Daoy (cell line): ENCODE results near the gene FRMPD4. TPM values are rescaled to one million over a fixed set of nuclear protein-coding genes. Genes with fewer than 3 reads are reported as not detected.

ENCODE experiments used
- DNase-seq: peaks from one replicate; pipeline ENCODE4 v3.0.0-alpha.2; 2015; ENCODE audit warnings: low read depth
- total RNA-seq: library from RNA; depleted of rRNA; stranded (reverse); fragments of >200 nt; shearing (Covaris generic); gene quantifications from 2 replicates; pipeline ENCODE4 v1.2.3, GENCODE V29; 2014

FRMPD4 gene
- total RNA-seq, 1 experiment from 2014 or later, result not detected

DNA sequence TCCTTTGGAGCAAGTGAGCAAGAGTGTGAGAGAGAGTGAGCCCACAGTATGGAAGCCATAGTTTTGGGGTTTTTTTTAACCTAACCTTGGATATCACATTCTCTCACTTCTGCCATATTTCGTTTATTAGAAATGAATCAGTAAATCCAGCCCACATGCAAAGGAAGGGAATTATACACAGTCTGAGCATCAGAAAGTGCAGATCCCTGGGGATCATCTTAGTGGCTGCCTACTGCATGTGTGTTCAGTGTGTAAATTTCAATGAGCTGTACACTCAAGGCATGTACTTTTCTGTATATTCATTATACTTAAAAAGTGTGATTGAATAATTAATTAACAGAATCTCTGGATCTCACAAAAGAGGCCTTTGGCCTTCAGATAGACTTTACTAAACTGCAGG is 519.2 kb downstream of the FRMPD4 start:
- DNase-seq, result no peak

DNA sequence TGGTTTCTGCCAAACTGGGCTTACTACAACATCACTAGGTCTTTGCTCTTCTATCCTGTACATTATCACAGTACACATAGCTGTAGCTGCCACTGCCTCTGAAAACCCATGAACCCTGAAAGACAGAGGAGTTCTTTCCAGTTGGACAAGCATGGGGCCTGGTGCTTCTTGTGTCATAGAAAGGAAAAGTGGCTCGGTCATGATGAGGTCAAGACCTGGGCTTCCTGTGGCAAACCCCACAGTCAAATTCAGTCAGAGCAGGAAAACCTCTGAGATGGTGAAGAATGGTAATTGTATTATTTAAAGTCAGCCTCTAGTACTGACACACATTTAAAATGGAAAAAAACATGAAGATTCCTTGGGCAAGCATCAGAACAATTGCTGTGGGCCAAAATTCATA is 519.6 kb downstream of the FRMPD4 start:
- DNase-seq, result no peak

DNA sequence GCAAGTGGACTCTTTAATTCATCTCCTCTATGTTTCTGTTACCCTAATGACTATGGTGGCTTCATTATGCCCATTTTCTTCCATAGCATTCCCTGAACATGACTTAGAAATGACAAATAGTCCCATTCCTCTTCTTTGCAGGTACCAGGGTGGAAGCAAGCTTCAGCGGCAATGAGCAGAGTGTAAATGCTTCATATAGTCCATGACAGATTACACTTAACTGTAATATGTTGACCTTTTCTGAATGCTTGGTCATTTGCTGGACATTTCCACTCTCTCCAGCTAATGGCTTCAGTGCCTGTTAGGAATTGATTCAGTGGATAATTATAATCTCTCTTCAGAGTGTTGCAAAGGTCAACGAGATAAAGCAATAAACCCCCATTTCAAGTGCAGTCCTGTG is 523.2 kb downstream of the FRMPD4 start:
- no peak for DNase-seq

DNA sequence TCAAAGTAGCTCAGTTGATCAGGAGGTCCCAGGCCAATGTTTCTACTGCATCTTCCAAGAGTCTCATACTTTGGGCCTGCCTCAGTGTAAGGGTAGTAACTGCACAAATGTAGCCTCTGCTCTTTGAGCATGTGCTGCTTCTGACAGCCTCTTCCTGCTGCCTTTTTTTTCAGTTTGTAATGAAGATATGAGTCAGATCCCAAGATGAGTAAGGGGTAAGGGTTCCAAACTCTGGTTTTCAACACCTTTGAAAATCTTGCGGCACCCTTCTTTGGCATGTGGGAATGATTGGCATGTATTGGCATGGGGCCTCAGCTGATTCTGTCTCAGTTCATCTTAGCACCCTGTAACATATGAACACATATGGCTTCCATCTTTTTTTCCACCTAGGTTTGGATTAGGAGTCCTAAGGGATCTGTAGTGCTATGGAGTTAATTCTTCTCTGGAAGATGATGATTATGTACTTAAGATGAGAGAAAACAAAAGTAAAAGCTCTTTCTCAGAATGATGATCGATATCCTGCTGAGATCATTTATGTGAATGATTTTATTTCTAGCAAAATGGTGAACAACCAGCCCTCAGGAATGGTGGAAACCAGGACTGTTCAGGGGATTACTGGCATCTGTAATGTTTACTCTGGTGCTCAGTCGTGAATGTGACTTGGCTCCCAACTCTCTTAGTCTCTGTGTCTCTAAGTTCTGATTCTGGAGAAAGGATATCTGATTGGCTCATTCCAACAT is 534.3 kb downstream of the FRMPD4 start:
- no peak for DNase-seq

DNA sequence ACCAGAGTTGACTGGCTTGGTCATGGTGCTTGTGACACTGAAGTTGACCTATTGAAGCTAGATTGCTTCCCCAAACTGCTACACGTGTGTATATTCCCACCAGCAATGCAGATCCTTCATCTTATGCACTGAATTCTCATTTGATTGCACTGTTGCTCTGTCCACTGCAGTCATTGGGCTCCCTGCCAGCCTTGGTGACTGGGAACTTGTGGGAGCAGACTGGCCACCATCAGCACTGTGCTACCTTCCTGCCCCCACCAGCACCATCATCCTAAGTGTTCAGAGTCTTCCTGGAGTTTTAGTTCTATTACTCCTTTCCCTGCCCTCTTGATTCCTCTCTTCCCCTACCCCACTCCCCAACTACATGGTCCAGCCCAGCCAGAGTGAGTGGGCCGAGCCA is 535.2 kb downstream of the FRMPD4 start:
- no peak for DNase-seq

DNA sequence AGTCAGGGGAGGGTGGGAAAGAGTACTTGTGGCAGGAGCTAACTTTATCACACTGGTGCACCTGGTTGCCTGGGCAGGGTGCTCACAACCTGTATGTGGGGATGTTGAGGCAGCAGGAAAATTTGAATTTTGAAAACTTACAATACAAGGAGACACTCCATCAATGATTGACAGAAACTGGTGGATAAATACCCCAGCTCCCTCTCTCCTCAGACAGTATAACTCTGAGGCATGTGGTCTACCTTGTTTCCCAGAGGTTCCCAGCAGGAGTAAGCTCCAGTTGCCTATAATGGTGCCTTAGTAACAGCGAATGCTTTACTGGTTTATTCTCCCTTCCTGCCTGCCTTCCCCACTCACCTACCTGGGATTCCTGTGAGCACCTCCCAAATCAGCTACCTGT is 541.2 kb downstream of the FRMPD4 start:
- no peak for DNase-seq

DNA sequence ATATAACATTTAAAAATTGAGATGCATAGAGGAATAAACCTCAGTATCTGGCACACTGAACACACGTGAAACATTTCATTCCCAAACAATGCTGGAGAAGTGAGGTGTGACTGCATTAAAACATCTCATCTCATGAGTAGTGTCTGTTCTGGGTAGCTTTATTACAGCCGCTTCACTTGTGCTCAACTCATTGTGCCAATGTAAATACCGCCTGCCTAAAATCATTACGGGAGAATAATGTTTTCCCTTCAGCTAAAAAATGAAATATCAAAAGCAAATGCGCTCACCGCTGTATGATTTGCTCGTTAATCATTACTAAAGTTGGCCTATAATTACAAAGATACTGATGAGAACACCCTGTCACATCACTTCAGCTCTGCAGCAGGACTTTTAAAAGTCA is 542.8 kb downstream of the FRMPD4 start:
- DNase-seq, result no peak

DNA sequence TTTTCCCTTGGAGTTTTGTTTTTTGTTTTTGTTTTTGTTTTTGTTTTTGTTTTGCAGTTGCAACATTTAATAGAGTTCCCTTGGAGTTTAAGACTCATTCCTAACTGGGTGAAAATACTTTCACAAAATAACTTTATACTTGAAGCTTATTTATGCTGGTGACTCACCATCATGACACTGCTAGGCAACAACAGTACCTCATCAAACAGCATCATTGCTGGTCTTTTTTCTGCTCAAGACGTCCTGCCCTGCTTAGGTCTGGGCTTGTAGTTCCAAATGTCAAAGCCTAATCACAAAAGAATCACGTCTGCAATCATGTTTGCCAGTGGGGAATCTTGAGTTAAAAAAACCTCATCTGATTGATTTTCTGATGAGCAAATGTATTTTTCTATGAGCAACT is 547.3 kb downstream of the FRMPD4 start:
- no peak for DNase-seq

DNA sequence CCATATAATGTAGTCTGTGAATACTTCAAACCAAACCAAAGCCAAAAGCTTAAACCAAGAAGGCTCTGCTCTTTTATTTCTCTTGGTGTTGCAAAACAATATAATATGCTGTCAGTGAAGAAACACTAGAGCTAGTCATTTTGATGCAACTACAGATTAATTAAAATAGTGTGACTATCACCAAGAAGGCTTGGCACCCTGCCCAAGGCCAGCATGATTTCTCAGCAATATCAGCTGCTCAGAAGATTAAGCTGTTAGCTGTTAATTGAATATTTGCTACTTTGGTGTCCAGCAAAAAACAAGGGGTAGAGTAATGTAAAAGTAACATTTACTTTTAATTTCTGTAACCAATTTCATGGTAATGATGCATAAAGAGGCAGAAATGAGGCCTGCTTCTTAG is 548.1 kb downstream of the FRMPD4 start:
- no peak for DNase-seq

DNA sequence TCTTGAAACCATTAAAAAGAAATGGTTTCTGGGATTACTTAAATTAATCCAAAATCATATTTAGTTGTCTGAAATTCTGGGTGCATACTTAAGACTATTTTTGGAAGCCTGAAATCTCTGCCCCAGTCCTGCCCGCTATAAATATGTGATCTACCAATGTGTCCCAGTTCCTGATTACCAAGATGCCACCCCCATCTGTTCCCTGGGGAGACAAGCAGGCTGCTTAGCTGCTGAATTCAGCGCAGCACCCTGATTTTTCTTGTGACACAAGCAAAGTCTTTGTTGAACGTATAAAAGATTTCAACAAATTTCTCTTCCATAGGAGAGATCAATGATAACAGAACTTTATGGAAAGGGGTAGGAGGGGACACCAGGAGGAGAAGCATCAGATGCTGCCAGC is 552.4 kb downstream of the FRMPD4 start:
- no peak for DNase-seq

DNA sequence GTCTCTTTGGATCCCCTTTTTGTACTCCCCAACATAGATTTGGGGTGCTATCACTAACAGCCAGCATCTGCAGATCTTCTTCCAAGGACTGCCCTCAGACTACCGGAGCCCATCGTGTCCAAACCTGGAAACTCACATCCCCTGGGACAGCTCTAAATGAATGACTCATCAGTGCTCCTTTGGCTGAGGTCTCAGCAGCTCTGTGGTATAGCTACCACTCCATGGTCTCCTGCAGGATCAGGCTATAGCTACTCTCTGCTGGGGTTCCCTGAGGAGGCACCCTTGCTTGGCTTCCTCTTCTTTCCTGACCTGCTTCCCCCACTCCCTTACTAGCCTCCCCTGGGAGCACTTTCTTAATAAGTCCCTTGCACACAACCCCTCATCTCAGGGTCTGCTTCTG is 555.5 kb downstream of the FRMPD4 start:
- no peak for DNase-seq

DNA sequence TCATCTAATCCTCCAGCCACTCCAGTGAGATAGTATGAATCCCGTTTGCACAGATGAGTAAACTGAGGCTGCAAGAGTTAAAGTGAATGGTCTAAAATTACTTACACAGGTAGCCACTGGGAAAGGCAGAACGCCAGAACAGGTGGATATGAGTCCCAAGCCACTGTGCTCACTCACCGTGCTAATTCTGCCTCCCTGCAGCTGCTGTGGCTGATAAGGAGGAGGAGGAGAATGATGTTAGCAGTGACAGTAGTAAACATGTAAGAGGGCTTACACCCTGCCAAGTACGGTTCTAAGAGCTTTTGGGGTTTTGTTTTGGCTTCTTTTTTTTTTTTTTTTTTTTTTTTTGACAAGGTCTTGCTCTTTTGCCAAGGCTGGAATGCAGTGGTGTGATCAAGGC is 562.5 kb downstream of the FRMPD4 start:
- DNase-seq, result no peak

DNA sequence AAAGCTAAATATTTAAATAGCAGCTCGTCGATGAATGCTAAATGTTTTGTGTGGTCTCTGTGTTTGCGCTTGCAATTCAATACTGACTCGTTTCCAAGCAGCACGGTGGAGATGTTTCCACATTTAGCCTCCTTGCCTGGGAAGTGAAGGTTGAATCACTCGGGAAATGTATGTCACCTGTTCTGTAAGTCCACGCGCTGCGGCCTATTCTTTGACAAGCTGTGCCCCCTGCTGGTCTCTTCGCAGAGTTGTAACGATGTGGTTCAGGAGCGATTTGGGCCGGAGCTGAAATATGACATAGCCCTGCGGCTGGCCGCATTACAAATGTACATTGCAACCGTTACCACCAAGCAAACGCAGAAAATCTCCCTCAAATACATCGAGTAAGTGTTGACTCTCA is 563.4 kb downstream of the FRMPD4 start:
- peak; percentile 43 for DNase-seq

DNA sequence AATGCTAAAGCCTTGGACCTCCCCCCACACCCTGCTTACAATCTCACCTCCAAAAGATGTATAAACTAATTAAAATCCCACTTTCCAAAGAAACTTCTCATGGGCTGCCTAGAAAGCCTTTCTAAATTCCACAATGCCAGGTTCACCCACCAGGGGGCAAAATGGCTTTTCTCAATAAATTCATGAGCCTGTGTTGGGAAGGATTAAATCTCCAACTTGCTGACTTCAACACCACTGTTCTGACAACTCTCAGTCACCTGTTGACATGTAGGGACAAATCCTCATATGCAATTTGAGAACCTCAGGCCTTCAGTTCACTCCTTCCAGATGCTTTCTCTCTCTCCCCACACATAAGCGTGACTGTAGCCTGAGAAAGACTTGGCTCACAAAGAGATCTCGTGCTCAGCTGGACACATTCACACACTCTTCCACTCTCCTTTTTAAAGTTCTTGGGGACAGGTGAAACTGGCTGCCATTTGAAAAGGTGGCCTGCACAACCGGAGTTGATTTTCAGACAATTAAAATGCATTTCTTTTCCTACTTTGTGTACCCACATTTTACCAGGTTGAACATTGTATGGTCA is 564.3 kb downstream of the FRMPD4 start:
- peak; percentile 1 for DNase-seq

DNA sequence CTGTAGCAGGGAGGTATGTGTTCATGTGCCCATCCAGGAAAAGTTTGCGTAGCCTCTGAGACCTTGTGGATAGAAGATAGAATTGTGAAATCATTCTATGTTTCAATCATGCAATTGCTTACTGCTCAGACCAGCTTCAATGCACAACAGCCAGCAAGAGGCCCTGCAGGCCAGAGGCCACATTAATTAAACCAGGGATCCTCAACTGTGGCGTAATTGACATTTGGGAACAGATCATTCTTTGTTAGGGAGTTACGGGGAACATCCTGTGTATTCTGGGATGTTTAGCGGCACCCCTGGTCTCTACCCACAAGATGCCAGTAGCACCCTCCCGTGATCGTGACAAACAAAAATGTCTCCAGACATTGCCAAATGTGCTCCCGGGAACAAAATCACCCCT is 566.4 kb downstream of the FRMPD4 start:
- DNase-seq, result no peak

DNA sequence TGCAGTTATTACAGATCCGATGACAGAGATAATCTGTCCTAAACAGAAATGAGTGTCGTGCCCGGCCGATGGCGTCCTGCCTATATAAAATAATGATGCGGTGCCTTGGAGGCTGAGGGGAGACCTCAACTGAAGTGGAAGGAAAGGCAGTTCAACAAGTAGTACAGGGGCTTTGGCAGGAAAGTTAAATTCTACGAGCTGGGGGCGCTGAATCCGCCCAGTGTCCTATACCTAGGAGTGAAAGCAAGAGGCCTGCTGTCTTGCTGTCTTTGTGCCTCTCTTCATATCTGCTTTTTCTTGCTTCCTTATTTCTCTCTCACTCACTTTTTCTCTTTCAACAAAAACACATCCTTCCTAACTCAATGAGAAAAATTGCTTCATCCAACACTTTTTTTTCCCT is 570.8 kb downstream of the FRMPD4 start:
- no peak for DNase-seq

DNA sequence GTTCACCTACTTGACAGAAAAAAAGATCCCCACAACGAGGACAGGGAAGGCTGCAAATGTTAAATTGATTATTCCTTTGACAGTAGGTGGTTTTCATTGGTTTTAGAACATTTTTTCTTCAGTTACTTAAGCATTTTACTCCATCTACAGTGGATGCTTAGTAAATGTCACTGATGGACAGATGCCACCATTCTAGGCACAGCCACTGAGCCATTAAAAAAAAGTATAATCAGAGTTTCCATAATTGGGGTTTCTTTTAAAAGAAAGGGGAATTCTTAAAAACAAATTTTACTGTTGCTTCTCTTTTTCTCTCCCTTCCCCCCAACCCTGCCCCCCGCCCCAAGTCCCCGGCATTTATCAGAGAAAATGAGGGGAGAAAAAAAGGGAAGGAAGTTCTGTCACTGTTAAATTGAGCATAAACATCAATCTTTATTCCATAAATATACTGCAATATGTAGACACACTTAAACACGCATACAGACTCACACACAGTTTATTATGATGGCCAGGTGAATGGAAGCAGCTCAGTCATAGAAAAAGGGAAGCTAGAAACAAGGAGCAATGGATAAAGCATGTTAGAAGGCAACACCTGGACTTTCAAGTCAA is 573.3 kb downstream of the FRMPD4 start:
- DNase-seq, result no peak

DNA sequence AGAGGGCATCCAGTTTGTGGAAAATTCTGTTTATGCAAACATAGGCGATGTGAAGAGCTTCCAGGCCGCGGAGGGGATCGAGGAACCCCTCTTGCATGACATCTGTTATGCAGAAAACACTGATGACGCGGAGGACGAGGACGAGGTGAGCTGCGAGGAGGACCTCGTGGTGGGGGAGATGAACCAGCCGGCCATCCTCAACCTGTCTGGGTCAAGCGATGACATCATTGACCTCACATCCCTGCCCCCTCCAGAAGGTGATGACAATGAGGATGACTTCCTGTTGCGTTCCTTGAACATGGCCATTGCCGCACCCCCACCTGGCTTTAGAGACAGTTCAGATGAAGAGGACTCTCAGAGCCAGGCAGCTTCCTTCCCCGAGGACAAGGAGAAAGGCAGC is 578.3 kb downstream of the FRMPD4 start:
- no peak for DNase-seq

DNA sequence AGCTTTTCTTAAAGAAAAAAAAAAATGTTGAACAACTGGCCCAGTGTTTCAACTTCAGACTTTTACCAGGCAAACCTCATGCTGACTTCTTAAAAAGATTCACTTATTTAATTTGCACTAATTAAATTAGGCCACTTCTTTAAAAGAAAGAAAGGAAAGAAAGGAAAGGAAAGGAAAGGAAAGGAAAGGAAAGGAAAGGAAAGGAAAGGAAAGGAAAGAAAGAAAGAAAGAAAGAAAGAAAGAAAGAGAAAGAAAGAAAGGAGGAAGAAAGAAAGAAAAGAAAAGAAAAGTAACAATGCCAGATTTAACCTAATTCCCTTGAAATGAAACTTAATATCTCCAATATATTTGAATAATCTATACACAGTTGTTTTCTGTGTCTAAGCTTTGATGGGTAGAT is 581.6 kb downstream of the FRMPD4 start:
- DNase-seq, result no peak

DNA sequence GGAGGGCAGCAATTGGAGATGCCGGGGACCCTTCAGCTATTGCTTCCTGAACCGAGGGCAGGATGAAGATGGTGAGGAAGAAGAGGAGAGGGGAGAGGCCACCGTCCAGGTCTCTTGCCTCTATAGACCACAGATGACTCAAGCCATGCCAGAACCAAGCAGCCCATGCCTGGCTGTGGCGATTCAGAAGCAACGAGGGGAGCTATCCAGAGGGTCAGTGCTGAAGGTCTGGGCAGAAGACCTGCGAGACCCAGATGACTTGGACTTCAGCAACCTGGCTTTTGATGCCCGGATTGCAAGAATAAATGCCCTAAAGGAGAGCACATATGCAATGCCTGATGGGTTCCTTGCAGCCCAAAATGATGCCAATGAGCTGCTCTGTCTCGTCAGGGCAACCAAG is 582.8 kb downstream of the FRMPD4 start:
- peak; percentile 3 for DNase-seq

DNA sequence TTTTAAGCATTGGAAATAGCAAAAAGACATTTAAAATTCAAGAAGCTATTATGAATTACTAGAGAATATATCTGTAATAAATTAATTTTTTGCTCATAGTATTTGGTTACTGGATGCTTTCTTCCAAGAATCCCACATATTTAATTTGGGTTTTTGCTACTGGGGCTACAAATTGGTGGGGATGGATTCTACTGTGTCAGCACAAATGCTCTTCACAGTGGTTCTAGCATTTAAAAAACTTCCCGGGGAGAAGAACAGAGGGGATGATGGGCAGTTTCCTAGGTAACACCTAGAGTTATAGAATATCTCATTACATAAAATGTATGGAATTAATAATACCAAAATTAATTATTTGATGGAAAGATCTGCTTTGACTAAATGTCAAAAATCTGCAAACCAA is 584.0 kb downstream of the FRMPD4 start:
- no peak for DNase-seq

DNA sequence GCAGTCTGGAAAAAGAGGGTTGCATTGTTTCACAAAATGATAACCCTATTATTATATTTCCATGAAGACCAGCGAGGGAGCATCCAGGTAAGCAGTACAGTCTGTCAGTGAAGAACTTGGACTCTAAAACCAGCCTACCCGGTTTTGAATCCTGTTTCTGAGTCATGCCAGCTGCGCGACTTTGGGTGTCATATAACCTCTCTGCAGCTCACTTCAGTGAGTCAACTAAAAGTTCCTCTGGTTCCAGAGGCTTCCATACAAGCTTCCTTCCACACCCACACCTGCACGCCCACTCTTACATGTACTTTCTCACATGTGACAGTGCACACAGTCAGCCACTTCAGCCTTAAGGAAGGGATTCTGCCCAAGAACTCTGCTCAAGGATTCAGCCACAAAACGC is 603.1 kb downstream of the FRMPD4 start:
- DNase-seq, result no peak

DNA sequence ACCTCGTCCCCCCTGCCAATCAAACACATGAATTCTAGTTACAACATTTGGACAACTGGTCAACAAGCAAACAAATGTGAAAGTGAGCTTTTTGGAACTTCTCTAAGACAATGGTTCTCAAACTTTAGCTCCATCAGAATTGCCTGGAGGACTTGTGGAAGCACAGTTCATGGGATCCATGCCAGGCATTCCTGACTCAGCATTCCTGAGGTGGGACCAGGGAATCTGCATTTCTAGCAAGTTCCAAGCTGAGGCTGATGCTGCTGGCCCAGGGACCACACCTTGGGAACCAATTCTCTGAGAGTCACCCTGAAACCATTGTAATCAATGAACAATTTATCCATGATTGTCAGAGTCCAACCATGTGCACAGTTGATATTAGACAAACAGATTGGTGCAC is 609.2 kb downstream of the FRMPD4 start:
- DNase-seq, result no peak

DNA sequence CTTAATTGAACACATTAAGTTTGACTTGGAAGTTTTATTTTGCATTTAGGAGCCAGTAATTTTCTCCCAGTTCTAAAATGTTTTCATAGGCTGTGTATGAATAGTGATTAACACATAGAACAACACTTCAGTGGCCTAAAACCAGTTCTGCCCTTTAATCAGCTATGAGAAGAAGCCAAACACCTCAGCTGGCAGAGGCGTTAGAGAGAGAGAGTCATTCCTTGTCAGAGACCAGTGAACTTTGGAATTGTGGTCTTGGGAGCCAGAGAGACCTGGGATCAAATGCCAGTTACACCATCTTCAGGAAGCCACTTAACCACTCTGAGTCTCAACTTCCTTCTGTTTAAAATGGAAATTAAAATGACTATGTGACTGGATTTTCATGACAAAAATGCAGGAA is 613.6 kb downstream of the FRMPD4 start:
- DNase-seq, result no peak
